Fibroblast of pulmonary artery (primary cell): ENCODE results near the gene GRIP2.

Source experiments
- DNase-seq: peaks from one replicate; pipeline ENCODE4 v3.0.0-alpha.2; 2010; ENCODE audit warnings: low read depth
- H3K4me3 ChIP-seq: replicated peaks from 2 replicates; pipeline ENCODE4 v1.5.1; 2011; ENCODE audit warnings: low read depth, mild to moderate bottlenecking, control low read depth, low read length, moderate library complexity
- TF ChIP-seq, protein P1 (sequence below): IDR thresholded peaks from 2 replicates; pipeline ENCODE4 v1.5.1; 2011; ENCODE audit warnings: mild to moderate bottlenecking, control low read depth, low read length, inconsistent platforms; ENCODE audit errors: missing control alignments

GRIP2 gene

DNA sequence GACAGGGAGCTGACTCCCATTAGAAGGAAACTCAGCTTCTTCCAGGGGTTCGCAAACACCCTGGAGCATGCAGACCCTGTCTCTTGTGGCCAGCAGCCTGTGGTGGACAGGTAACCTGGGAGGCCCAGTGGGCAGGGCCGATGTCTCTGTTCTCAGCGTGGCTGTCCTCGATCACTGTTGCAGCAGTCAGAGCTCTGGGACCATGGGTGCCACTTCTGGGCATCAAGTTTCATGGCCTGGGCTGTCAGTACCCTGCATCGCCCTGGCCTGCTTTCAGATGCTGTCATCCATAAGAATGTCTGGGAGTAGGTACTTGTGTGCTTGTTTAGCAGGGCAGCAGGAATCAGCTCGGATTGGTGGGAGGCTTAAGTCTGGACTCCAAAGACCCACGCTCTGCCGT, 83.3 kb downstream of the GRIP2 start:
- TF ChIP-seq, protein P1, sequence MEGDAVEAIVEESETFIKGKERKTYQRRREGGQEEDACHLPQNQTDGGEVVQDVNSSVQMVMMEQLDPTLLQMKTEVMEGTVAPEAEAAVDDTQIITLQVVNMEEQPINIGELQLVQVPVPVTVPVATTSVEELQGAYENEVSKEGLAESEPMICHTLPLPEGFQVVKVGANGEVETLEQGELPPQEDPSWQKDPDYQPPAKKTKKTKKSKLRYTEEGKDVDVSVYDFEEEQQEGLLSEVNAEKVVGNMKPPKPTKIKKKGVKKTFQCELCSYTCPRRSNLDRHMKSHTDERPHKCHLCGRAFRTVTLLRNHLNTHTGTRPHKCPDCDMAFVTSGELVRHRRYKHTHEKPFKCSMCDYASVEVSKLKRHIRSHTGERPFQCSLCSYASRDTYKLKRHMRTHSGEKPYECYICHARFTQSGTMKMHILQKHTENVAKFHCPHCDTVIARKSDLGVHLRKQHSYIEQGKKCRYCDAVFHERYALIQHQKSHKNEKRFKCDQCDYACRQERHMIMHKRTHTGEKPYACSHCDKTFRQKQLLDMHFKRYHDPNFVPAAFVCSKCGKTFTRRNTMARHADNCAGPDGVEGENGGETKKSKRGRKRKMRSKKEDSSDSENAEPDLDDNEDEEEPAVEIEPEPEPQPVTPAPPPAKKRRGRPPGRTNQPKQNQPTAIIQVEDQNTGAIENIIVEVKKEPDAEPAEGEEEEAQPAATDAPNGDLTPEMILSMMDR, result no peak
- no peak for DNase-seq
- H3K4me3 ChIP-seq, result no peak overlapping the region

DNA sequence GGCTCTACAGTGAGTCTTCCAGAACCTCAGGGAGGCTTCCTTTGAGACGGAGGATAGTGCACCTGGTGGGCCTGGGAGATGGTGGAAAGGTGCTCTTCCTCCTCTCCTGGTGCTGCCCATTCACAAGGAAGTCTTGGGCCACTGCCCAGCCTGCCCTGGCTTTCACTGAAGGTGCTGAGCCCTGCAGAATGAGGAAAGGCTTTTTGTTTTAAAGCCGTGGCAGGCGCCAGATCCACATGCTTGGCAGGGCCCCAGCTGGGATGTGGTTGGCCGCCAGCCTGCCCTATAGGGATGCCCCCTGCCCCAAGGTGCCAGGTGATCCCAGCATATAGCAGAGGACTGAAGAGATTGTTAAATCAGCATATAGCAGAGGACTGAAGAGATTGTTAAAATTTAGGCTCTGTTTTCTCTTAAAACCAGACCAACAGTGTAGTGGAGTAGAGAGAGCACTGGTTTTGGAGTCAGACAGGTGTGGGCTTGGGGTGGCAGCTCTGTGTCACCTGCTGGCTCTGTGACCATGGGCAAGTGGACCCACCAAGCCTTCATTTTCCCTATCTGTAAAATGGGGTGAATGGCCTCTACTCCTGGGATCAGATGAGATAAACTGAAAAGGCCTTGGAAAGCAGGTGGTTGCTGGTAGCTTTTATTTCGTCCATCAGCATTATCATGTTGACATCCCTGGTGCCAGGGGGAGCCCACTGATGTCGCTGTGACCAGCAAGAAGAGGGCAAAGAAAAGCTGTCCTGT, 84.4 kb downstream of the GRIP2 start:
- TF ChIP-seq, protein P1, result no peak
- no peak for DNase-seq
- no peak overlapping the region for H3K4me3 ChIP-seq

DNA sequence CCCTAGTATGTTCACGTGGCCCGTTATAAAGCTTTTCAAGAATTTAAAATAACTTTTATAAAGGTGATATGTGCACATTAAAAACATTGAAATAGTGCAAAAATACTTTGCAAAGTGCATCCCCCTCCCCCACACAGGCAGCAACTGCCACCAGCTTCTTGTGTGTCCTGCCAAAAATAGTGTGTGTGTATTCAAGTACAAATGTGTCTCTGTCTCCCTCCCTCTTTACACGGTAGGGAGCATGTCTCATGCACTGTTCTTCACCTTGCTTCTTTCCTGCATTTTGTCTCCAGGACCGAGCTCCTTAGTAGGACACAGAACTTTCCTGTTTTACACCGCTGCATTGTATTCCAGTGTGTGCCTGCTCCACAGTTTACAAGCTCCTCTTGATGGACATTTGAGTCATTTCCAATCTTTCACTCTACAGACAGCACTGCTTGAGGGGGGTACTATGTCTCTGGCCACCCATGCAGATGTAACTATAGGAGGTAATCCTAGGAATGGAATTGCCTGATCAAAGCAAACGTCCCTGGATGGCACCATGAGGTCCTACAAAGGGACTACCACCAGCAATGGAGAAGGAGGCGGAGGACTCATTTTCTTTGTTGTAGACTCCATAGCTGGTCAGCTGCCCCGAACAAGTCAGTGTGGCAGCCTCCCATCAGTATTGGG, 85.4 kb downstream of the GRIP2 start:
- H3K4me3 ChIP-seq, result no peak overlapping the region
- no peak for DNase-seq
- TF ChIP-seq, protein P1, result no peak

DNA sequence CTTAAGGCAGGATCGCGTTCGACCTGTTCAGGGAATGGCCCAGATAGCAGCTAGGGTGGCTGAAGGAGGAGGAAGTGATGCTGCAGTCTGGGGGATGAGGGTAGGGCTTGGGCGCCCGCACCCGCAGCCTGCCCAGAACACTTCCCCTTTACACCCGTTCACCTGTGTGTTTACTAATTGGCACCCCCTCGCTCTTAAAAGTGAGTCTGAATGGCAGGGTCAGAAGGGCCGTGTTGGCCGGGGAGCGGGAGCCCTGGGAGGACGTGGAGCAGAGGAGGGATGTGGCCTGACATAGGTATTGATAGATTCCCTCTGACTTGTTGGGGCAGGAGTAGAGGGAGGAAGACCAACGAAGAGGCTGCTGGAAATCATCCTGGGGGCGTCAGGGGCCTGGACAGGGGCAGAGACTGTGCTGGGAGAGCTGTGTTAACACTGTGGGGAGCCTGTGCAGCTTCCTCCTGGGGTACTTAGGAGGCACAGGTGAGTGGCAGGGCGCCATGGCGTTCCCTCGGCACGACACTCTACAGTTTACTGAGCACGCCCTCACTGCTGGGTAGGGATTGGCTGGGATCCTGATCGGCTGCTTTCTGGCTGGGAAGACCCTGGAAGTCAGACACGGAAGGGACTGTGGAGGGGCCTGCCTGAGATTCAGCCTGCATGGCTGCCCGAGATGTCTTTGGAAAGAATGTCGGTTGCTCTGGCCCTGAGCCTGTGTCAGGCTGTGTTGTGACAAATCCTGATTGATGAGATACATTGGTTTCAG, 86.1 kb downstream of the GRIP2 start:
- TF ChIP-seq, protein P1, result no peak
- H3K4me3 ChIP-seq, result no peak overlapping the region
- no peak for DNase-seq

DNA sequence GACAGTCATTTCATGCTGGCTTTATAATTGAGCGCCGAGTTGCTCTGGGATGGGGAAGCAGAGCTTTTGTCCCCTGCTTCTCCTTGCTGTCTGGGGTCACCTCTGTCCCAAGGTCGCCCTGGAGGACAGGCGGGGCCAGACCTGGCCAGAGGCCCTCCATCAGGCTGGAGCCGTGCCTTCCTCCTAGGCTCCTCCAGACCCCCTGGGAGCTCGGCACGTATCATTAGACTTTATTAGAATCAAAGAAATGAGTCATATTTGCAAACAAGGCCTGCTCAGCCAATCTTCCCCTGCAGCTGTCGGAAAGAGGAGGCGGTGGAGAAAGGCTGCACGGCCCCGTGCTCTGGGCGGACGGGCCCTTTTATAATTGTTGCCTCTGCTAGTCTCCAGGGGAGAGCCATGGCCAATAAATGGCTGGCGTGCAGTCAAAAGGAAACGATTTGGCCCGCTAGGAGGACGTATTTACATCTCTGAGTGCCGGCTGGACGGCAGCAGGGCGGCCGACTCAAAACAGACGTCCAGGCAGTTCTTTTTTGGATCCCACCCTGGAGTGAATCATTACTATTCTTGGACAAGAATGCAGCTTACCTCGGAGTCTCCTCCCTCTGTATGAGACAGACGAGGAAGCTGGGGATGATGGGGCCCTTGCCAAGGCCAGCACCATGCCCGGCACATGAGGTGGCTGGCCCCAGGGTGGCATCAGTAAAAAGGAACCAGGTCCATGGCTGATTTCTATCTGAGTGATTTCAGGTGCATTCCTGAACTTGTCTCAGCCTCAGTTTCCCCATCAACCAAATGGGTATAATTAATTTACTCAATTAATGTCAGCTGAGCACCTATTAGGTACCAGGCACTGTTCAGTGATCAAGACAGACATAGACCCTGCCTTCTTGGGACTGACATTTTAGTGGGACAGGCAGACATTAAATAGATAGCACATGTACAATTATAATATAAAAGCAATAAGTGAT, 87.1 kb downstream of the GRIP2 start:
- TF ChIP-seq, protein P1, result peak; percentile 17
- peak; percentile 99 for DNase-seq
- H3K4me3 ChIP-seq, result peak overlapping the region; percentile 12
